ENCODE measurements around the gene CEP43. TPM values are rescaled to one million over a fixed set of nuclear protein-coding genes. Genes with fewer than 3 reads are reported as not detected.
"Not testable (repeated sequence)": the region's sequence is repeated elsewhere in the genome, so short reads cannot be mapped to it uniquely, and the experiment has no call there.

Gene CEP43
- 12.3 TPM for total RNA-seq
- long read RNA-seq, full-length matches to known transcripts, result 15 of 21 reads
- long read RNA-seq, partial matches to known transcripts, result 0 of 21 reads
- long read RNA-seq, other reads (novel, unspliced or antisense), result 6 of 21 reads

GRCh38 chr6:166999145-166999883 lies at the start of gene CEP43:
Gene CEP43, plus strand, starts transcription at chr6:166999397. Its CDS starts 16 bp downstream, at chr6:166999413.
- peak; percentile 94 for DNase-seq
- Histone ChIP-seq H3K27me3 (ENCODE audit: low read depth) (no peaks in the 10 kb centered on the region), H3K4me1 (peaks cover 38% of the 10 kb centered on the region), H3K9me3 (replicated peaks) (no peaks in the 10 kb centered on the region), H3K4me3 (peak within 1 kb of the TSS; percentile 97), H3K27ac (replicated peaks) (peak within 1 kb of the TSS; percentile 82), H3K36me3 (peaks cover 4% of the 10 kb centered on the region)
- peak; percentile 27 for TF ChIP-seq CTCF (IDR thresholded peaks at IDR 0.05; ENCODE audit: borderline replicate concordance)
- intact Hi-C loops (cut with micrococcal nuclease), result no loop called here

GRCh38 chr6:166949528-166950442 lies 49.4 kb upstream of the CEP43 start:
- H3K36me3 ChIP-seq, result peaks cover 16% of the 10 kb centered on the region
- TF ChIP-seq CTCF (IDR thresholded peaks at IDR 0.05; ENCODE audit: borderline replicate concordance), result no peak
- H3K9me3 ChIP-seq (replicated peaks), result no peaks in the 10 kb centered on the region
- no peak for DNase-seq
- no peak overlapping the region for H3K4me3 ChIP-seq
- peaks cover 7% of the 10 kb centered on the region for H3K4me1 ChIP-seq
- H3K27me3 ChIP-seq (ENCODE audit: low read depth), result no peaks in the 10 kb centered on the region
- intact Hi-C loops (cut with micrococcal nuclease), result loop anchor here (5.0 kb wide), 1 partner anchor 162 kb away; no protein-coding TSS in a partner anchor
- peak overlapping the region; percentile 84 for H3K27ac ChIP-seq (replicated peaks)

- no peaks in the 10 kb centered on the region for H3K9me3 ChIP-seq (replicated peaks)
- no peaks in the 10 kb centered on the region for H3K27me3 ChIP-seq (ENCODE audit: low read depth)
- H3K27ac ChIP-seq (replicated peaks), result peak overlapping the region; percentile 84
- intact Hi-C loops (cut with micrococcal nuclease), result loop anchor here (5.0 kb wide), 1 partner anchor 163 kb away; no protein-coding TSS in a partner anchor
- peaks cover 8% of the 10 kb centered on the region for H3K4me1 ChIP-seq
- H3K4me3 ChIP-seq, result peak overlapping the region; percentile 56
- TF ChIP-seq CTCF (IDR thresholded peaks at IDR 0.05; ENCODE audit: borderline replicate concordance), result no peak
- DNase-seq, result no peak
- peaks cover 16% of the 10 kb centered on the region for H3K36me3 ChIP-seq
These were observed 48.8 kb upstream of the CEP43 start for GRCh38 chr6:166950443-166950821.

GRCh38 chr6:166950892-166951669 lies 48.1 kb upstream of the CEP43 start:
- not testable (repeated sequence) for H3K9me3 ChIP-seq (replicated peaks); H3K27me3 ChIP-seq (ENCODE audit: low read depth)
- intact Hi-C loops (cut with micrococcal nuclease), result loop anchor here (5.0 kb wide), 1 partner anchor 164 kb away; no protein-coding TSS in a partner anchor
- H3K27ac ChIP-seq (replicated peaks), result peak overlapping the region; percentile 84
- DNase-seq, result peak; percentile 76
- peak; percentile 82 for TF ChIP-seq CTCF (IDR thresholded peaks at IDR 0.05; ENCODE audit: borderline replicate concordance)
- peaks cover 15% of the 10 kb centered on the region for H3K36me3 ChIP-seq
- peak overlapping the region; percentile 56 for H3K4me3 ChIP-seq
- peaks cover 14% of the 10 kb centered on the region for H3K4me1 ChIP-seq

GRCh38 chr6:166951670-166952060 lies 47.5 kb upstream of the CEP43 start:
- Histone ChIP-seq H3K9me3 (replicated peaks) (no peaks in the 10 kb centered on the region), H3K27me3 (ENCODE audit: low read depth) (no peaks in the 10 kb centered on the region), H3K27ac (replicated peaks) (no peak overlapping the region), H3K4me1 (peaks cover 17% of the 10 kb centered on the region), H3K36me3 (peaks cover 11% of the 10 kb centered on the region), H3K4me3 (no peak overlapping the region)
- TF ChIP-seq CTCF (IDR thresholded peaks at IDR 0.05; ENCODE audit: borderline replicate concordance), result no peak
- intact Hi-C loops (cut with micrococcal nuclease), result loop anchor here (5.0 kb wide), 1 partner anchor 164 kb away; no protein-coding TSS in a partner anchor
- no peak for DNase-seq
